Measurements from ENCODE around the gene DUXB.

DUXB gene, protein sequence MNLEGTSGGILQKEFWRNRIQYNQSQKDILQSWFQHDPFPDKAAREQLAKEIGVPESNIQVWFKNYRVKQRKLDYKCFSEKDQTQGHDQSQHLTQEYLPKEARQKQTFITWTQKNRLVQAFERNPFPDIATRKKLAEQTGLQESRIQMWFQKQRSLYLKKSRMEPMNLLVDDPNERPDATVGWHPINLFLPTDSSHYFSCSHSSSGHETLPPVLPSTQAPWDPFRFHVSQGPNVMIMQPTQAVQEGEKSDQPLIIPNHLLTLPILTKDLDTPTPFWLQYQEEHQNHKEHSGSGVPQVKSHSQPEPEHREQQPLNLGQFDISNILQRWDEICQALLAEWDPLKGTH

DNA sequence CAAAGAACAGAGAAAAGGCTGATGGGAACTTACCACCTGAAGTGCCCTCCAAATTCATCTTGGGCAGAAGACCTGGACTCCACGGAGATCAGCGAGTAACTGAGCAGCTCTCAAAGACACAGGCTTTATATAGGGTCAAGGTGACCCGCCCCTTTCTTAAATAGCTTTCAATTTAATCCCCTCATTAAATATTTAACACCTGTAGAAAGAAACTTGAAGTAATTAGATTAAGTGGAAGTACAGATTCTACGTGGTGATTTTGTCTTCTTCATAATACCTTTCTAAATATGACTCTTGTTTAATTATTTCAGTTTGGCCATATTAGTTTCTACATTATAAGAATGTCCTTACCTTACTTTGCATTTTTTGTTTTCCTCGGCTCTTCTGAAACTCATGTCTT, at the start of gene DUXB:
DUXB (minus strand) TSS at position 101 of the 400 bp plus-strand sequence; CDS start at position 58, 43 bp downstream.
- DNase-seq (ENCODE audit: low read depth) = no peak

DNA sequence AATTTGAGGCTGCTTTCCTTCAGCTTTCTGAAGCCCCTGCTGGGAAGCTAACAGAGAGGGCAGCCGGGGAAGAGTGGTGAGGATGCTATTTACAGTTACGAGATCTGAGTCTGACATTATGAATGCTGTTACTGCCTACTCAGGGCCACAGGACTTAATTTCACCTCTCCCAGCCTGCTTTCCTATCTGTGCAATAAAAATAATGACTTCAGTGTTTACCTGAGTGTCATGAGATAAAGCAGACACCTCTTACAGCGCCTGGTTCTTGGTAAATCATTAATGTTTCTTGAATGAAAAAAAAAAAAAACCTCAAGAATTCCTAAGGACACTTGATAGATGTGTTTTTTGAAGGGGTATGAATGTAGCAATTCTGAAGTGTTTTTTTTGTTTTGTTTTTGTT, 49.3 kb upstream of the DUXB start:
- DNase-seq (ENCODE audit: low read depth) = no peak

GRCh38 chr16:75746359-75746758, 45.1 kb upstream of the DUXB start:
- no peak for DNase-seq (ENCODE audit: low read depth)

DNA sequence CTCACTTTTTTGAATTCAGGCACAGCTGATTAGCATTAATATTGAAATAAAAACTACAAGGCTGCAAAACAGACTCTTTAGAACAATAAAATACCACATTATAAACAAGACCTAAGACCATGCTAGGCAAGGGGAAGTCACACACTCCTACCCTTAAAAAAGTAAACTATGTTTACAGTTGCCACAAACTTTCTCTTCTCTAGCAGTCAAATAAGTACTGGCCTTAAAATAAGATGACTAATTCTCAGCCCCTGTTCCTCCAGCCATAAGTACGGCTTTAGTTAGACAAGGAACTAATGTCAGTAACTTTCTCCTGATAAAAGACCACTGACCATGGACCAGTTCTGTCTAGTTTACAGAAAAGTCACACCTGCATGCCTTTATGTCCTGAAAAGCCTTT, 44.6 kb upstream of the DUXB start:
- no peak for DNase-seq (ENCODE audit: low read depth)

DNA sequence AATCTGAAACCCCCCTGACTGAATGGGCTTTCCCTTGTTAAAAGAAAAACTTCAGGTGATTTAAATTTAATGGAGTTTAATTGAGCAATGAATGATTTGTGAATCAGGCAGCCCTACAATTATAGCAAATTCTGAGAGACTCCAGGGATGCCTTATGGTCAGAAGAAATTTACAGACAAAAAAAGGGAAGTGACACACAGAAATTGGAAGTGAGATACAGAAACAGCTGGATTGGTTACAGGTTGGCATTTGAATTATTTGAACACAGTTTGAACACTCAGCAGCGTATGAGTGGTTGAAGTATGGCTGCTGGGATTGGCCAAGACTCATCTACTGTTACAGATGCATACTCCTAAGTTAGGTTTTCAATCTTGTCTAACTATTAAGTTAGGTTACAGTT, 44.0 kb upstream of the DUXB start:
- DNase-seq (ENCODE audit: low read depth) = no peak

DNA sequence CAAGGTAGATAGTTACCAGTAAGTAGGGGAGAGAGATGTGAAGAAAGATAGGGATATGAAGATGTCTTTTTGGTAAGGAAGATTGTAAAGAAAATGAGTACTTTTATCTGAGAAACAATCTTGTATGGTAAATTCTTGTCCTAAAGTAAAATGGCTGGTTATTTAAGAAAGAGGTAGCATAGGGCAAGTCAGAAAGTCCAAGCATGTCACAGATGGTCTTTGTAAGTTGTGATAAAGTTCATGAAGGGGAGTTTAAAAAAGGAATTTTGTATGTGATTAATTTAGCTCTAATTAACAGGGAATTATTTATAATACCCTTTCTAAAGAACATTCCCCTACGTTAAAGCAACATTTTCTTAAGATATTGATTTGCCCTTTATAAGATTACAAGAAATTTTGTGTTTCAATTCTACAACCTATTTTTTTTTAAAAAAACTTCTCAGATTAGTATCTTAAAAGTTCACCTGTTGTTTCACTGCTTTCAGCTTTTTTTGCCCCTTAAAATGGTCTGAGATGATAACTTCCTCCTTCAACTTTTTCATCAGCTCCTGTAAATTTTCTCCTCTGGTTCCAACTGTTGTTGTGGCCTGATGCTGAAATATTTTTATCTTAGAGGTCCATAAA, 41.3 kb upstream of the DUXB start:
- DNase-seq (ENCODE audit: low read depth) = no peak

GRCh38 chr16:75733305-75734211, 32.3 kb upstream of the DUXB start:
- DNase-seq (ENCODE audit: low read depth) = no peak

DNA sequence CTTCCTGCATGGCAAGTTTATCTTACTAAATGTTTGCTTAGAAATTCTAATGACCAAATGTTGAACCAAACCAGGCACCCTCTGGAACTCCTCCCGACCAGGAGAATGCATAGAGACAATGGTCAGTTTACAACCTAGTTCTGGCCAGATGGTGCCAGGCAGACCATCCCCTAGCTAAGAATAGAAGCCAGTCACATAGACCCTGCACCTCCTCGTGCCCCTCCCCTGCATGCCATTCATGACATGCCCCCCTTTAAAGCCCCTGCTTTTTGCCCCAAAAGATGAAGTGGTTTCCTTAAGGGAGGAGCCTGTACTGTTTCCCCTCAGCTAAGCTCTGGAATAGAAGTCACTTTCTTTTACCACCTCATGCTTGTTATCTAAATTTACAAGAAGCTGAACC, 31.6 kb upstream of the DUXB start:
- no peak for DNase-seq (ENCODE audit: low read depth)

- no peak for DNase-seq (ENCODE audit: low read depth)
These were observed 26.0 kb upstream of the DUXB start for GRCh38 chr16:75727221-75727620.

- DNase-seq (ENCODE audit: low read depth) = no peak
These were observed 25.1 kb upstream of the DUXB start, which contains the start of gene CPHXL for GRCh38 chr16:75726390-75726789. TSS of gene CPHXL (minus strand) at chr16:75726490. CDS start at chr16:75726442, 48 bp downstream.

DNA sequence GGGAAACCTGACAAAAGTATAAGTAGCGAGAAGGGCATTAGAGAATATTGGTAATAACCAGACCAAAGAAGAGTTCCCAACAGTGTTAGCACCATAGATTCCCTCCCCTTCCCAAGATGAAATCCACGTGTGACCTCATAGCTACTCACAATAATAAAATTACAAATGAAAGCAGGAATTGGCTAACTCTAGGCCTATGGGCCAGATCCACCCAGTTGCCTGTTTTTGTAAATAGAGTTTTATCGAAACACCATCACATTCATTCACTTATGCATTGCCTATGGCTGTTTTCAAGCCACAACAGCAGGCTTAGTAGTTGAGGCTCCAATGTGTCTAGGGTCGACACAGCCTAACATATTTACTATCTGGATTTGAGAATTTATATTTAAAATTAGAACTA, 17.2 kb upstream of the DUXB start:
- no peak for DNase-seq (ENCODE audit: low read depth)

DNA sequence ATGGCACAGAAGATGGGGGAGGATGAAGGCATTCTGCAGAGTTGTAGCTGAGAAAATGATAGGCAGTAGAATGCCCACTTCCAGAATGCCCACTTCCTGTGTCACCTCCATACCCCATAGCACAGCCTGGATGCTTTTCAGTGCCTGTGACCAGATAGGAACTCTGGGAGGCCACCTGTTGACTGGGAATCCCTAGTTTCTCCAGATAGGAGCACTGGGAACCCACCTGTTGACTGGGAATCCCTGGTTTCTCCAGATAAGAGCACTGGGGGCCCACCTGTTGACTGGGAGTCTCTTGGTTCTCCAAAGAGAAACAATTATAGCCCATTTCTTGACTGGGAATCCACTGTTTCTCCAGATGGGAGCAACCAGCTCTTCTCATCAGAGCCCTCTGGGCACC, 13.4 kb upstream of the DUXB start:
- no peak for DNase-seq (ENCODE audit: low read depth)

DNA sequence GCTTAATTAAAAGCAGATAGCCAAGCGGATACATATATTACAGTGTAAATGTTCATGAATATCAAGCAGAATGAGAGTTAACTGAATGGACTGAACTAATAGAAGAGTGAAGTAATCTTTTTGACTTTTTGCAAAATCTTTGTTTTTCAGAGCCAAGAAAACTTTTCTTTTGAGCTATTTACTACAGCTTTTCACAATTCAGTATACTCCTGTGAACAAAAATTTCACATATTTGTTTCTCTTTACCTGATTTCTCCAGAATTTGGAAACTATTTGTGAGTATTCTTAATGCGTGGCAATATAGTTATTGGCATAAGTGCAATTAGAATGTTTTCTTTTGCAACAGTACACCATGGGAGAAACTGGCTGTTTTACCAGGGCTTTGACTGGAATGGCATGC, 9.1 kb upstream of the DUXB start:
- DNase-seq (ENCODE audit: low read depth) = no peak

DNA sequence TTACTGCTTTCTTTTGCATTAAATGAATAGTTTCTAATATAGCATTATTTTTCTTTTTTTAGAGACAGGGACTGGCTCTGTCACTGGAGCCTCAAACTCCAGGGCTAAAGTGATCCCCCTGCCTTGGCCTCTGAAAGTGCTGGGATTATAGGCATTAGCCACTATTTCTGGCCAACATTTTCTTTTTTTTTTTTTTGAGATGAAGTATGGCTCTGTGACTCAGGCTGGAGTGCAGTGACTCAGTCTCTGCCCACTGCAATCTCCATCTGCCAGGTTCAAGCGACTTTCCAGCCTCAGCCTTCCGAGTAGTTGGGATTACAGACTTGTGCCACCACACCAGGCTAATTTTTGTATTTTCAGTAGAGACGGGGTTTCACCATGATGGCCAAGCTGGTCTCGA, 2.0 kb upstream of the DUXB start:
- DNase-seq (ENCODE audit: low read depth) = no peak

DNA sequence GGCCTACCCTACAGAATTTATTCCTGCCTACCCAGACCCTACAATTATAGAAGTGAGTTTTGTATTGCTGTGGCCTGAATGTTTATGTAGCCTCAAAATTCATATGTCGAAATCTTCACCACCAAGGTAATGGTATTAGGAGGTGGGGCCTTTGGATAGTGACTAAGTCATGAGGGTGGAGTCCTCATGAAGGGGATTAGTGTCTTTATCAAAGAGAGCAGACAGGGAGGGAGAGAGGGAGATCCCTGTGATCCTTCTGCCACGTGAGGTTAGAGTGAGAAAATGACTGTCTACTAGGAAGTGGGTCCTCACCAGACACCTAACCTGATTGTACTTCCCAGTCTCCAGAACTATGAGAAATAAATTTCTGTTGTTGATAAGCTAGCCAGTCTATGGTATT, 981 bp upstream of the DUXB start:
- no peak for DNase-seq (ENCODE audit: low read depth)

DNA sequence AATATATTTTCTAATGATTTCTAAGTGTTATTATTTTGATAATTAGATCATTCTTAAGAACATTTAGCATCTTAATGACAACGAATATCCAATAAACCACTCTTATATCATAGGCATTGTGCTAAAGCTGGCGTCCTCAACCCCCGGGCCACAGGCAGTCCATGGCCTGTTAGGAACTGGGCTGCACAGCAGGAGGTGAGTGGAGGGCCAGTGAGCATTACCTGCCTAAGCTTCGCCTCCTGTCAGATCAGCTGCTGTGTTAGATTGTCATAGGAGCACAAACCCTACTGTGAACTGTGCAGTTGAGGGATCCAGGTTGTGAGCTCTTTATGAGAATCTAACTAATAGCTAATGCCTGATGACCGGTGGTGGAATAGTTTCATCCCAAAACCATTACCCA, 3.7 kb downstream of the DUXB start:
- DNase-seq (ENCODE audit: low read depth) = no peak

GRCh38 chr16:75695708-75696107, 5.6 kb downstream of the DUXB start:
- no peak for DNase-seq (ENCODE audit: low read depth)

- DNase-seq (ENCODE audit: low read depth) = no peak
These were observed 13.9 kb downstream of the DUXB start for GRCh38 chr16:75687361-75687760.

DNA sequence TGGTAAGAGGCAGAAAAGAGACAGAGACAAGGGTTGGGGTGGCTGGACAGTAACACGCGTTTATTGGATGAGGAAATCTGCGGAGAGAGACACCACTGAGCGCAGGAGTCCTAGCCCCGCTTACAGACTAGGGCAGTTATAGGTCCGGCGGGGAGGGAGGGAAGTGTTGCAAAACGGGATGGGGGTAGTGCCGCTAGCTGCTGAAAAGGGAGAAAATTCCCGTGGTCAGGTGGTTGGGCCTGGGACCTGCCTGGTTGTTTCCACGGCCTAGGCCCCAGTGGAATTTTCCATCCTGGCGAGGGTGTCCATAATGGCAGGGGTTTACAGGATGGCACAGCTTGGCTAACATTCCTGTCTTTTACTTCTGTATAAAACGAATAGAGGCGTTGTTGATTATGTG, 19.0 kb downstream of the DUXB start:
- DNase-seq (ENCODE audit: low read depth) = no peak

- DNase-seq (ENCODE audit: low read depth) = no peak
These were observed 21.9 kb downstream of the DUXB start for GRCh38 chr16:75679366-75679765.

GRCh38 chr16:75676909-75677308, 24.4 kb downstream of the DUXB start, which contains the start of gene CPHXL2:
TSS of gene CPHXL2 (minus strand) at chr16:75677009. CDS start at chr16:75676999, 10 bp downstream.
- no peak for DNase-seq (ENCODE audit: low read depth)

DNA sequence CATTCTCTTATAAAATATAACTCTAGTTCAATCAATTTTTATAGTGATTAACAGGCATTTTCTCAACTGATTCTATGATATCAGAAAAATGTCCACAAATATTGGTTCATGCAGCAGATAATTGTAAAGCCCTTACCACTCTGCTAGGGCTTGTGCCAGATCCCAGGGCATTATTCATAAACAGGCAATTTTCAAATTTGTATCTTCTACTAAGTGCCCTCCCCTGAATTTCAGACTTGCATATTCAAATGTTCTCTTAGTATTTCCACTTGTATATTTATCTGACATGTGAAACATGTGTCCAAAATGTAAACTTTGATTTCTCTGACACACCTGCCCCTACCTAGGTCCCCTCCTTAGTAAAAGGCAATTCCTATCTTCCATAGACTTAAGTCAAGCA, 33.8 kb downstream of the DUXB start:
- DNase-seq (ENCODE audit: low read depth) = no peak
